ENCODE data around the gene STK32A.
"Not testable (repeated sequence)": the region's sequence is repeated elsewhere in the genome, so short reads cannot be mapped to it uniquely, and the experiment has no call there.

STK32A gene

DNA sequence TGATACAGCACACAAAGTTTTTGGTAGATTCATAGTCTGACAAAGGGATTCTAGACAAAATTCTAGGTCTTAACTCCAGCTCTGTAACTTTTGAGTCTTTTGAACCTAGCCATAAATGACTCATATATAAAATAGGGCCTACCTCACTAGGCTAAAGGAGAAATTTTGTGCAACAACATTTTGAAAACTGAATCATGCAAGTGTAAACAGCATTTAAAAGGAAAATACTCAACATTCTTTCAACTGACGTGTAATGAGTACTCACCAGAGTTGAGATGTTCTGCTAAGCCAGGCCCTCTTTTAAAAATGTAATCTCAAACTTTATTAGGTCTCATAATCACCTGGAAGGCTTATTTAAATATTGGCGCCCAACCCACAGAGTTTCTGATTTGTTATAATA, 113.2 kb downstream of the STK32A start:
- no peak for DNase-seq

DNA sequence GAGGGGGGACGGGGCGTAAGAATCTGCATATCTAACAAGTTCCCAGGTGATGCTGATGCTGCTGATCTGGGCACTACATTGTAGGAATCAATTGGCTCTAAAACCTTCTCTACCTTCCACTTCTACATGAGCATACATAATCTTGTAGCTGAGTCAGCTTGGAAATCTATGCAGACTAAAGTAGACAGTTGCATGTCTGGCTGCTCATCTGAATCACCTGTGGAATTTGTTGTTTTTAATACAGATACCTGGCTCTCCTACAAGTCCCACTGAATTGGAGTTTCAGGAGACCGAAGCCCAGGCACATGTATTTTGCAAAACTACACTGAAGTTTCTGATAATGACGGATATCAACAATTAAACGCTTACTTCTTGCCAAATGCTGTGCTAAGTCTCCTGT, 113.6 kb downstream of the STK32A start:
- no peak for DNase-seq

DNA sequence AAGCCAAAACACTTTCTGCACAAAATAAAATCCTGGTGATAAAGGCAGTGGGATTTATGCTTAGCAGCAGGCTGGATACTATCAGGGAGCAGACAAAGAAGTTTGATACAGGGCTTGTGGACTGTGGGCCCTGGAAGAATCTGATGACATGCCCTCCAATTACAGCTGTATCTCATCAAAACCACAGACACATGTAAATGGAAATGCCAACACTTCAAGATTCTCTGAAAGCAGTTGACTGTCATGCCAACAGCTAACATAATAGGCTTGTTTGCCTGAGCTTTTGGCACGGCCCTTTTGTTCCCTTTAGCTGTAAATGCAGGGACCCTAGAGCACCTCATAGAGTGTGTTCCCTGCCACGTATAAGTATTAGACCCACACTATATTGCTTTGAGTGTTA, 114.4 kb downstream of the STK32A start:
- no peak for DNase-seq

DNA sequence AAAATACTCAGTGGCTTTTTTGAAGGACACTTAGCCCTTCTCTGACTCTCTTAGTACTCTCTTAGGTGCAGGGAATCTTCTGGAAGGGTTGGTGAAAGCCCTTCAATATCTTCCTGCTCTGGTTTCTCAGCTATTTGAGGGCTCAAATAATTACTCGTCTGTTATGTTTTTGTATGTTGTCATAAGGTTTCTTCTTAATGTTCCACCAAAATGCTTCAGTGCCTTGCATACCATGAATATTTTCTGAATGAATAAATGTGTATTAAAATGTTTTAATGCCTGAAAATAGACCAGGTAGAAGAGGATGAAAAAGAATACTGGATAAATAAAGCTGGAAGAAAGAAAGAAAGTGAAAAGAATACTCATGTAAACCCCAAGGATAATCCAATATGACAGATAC, 124.3 kb downstream of the STK32A start:
- DNase-seq: no peak

DNA sequence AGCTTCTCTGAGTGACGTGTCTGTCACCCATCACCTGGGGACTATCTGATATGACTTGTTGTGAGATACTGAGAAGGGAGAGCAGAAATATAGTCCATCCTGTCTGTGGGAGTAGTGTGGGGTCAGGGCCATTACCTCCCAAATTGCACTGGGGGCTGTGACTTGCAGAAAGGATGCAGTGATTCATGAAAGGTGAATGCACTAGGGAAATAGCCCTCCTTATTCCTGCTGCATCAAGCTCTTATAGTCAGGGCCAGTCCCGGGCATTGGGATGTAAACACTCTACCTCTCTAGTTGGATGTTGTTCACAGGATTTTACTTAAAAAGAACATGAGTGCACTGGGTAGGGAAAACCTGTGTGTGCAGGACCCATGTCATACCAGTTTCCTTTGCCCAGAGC, 124.8 kb downstream of the STK32A start:
- DNase-seq: no peak

DNA sequence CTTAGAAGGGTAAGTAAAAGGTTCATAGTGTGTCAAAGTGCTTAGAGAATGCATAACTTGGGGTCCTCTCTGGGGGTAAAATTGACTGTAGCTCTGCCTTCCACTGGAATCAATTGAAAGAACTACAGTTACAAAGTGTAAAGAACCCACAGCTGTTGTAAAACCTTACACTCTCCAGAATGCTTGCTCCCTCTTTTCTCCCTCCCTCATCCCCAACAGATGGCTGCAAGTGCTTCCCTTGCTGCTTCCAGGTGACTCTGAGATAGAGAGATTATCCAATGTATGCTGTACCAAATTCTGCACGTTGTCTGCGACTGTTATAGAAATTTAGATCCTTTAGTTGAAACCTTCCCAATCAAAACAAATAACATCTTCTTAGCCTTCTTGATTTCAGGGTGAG, 126.0 kb downstream of the STK32A start:
- no peak for DNase-seq

DNA sequence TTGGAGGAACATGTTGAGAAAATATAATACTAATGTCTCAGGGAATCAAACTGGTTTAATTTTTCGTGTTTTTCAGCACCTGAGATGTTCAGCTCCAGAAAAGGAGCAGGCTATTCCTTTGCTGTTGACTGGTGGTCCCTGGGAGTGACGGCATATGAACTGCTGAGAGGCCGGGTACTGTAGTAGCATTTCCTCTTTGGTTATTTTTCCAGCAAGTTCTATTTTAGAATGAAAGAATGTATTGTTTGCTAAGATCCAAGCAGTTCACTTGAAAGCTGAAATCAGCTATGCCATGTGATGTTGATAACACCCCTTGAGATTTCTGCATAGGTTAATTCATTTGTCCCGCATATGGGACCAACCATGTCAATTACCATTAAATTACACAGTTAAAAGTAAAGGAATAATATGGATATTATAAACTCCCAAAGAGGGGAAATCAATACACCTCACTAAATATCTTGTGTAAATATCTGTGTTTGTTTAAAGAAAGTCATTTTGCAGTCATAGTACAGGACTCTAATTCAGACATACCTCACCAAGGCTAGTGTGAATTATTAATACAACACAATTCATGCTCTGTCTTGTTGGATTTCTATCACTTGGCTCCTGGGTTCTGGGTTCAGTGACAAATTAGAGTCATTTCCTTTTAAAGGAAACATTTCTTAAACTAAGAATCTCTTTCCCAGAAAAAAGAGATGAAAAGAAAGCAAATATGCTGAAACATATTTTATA, 126.8 kb downstream of the STK32A start:
- no peak for DNase-seq

DNA sequence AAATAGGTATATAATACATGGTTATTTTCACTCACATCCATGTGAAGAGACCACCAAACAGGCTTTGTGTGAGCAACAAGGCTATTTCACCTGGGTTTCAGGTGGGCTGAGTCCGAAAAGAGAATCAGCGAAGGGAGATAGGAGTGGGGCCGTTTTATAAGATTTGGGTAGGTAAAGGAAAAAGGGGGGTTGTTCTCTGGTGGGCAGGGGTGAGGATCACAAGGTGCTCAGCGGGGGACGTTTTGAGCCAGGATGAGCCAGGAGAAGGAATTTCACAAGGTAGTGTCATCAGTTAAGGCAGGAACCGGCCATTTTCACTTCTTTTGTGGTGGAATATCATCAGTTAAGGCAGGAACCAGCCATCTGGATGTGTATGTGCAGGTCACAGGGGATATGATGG, 132.6 kb downstream of the STK32A start:
- DNase-seq: not testable (repeated sequence)

DNA sequence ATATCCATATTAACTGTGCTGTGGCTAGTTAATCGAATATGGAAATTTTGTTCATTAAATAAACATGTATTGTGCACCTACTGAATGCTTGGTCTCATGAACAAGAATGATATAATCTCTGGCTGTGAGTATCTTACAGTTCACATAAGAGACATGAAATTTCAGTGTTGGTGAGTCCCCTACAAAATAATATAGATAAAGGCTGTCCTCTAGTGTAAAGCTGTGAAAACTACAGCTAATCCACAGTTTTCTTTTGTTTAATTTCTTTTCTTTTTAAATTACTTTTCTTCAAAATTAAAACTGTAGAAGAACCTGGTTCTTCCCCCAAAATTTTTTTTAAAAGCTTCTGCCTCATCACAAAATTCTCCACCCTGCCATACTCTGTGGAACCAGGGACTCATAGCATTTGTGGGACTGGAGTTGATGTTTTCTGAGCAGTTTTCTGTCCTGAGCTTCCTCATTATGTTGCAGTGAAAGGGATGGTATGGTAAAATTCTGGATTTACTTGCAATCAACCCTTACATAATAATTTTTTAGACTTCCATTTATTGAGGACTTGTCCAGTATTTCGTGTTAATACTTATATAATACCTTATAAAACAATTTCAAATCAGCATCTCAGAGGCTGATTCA, 135.0 kb downstream of the STK32A start:
- peak in 1 of 3 donors; percentile 29 for DNase-seq

DNA sequence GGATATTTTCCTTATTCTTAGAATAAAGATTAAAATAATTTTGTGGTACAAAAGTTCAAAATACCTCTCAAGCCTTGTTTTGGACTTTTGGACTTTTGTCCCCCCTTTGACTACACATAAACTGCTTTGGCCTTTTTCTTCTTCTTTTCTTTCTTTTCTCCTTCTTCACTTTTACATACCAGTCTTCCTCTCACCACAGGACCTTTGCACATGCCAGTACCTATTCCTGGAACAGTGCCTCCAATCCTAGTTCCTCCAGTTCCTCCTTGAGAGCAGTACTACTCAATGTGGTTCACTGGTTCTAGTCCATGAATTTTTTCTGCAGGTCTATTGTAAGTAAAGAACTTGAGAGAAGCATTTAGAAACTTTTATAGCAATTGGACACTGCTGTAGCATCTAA, 136.5 kb downstream of the STK32A start:
- DNase-seq: no peak

DNA sequence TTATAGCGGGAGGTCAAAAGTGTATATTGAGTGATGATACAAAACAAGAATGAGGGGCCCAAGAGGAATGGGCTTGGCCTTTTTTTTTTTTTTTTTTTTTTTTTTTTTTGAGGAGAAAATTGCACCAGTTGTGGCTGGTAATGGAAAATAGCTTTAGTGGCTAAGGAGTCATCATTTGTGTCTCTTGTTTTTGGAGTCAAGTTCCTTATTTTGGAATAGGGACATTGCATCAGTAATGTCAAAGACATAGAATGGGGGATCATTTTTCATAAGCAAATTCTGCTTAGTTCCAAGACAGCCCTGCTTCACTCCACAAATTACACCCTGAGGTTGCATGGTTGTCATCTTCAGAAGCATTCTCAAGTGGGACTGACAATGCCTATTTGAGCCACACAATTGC, 137.4 kb downstream of the STK32A start:
- DNase-seq: peak in 2 of 3 donors; percentile 43 to 49

DNA sequence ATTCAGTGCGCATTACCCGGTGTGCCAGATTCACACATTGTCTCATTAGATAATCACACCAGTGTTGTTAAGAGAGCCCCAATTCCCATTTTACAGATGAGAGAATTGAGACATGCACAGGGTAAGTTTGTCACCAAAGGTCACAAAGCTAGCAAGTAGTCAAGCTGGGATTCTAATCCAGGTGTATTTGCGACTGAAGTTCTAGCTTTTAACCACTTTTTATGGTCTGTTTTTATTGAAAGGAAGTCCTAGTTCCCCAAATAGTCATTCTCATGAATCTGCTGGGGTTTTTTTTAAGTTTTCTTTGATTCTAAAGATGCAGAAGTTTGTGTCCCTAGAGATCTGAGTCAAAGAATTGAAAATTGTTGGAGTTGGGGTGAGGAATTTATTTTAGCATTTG, 138.5 kb downstream of the STK32A start:
- peak in 1 of 3 donors; percentile 26 for DNase-seq

DNA sequence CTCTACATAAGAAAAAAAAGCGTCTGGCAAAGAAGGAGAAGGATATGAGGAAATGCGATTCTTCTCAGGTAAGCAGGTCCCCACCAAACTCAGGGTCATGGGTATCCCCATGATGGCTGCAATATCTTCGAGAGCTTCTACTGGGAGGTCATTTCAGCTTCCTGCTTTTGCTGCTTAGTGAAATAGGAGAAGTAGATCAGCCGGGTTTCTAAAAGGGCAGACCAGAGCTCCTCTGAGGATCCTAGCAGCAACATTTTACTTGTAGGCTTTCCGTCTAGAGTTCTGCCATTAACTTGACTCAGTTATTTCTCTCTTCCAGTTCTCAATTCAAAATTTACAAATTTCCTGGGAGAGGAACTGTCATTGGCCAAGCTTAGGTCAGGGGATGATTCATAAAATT, 140.3 kb downstream of the STK32A start:
- DNase-seq: peak; percentile 35 to 48 (median 44)

DNA sequence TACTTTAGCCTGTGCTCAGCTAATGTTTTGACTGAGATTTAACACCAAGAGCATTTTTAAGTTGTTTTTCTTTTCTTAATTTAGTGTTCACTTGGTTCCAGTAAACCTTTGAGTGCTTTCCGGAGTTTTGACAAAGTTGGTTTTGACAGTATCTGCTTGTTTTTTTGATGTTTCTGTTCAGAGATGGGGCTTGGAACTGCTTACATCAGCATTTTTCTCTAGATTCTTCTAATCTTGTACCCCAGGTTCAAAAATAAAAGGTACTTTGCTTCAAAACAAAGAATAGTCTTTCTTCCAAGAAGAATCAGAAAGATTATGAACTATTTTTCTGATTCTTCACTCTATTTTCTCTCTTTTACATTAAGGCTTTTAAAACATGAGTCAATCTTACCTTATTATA, 142.9 kb downstream of the STK32A start:
- no peak for DNase-seq

DNA sequence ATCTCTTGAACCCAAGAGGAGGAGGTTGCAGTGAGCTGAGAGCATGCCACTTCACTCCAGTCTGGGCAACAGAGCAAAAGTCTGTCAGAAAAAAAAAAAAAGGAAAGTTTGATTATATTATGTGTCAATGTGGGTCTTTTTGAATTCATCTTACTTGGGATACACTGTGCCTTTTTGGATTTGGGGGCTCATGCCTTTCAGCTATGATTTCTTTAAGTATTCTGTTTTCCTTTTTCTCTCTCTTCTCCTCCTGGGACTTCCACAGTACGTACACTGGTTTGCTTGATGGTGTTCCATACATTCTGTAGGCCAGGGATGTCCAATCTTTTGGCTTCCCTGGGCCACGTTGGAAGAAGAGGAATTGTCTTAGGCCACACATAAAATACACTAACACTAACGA, 146.7 kb downstream of the STK32A start:
- no peak for DNase-seq

DNA sequence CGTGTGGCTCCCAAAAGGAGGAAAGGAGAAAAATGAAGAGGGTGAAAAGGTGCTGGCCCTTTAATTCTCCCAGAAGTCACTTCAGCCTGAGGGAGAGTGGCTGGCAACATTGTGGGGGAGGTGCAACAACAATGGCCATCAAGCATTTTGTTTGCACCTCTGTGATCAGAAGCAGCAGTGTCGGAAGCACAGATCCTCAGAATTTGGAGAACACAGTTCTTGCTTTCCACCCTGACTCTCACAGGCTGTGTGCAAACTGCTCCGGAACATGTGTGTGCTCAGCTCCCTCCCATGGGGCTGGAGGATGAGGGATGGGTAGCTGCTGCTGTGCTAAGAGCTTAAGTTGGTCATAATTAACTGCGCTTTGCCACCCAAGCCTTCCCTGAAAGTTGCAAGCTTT, 147.9 kb downstream of the STK32A start:
- no peak for DNase-seq

DNA sequence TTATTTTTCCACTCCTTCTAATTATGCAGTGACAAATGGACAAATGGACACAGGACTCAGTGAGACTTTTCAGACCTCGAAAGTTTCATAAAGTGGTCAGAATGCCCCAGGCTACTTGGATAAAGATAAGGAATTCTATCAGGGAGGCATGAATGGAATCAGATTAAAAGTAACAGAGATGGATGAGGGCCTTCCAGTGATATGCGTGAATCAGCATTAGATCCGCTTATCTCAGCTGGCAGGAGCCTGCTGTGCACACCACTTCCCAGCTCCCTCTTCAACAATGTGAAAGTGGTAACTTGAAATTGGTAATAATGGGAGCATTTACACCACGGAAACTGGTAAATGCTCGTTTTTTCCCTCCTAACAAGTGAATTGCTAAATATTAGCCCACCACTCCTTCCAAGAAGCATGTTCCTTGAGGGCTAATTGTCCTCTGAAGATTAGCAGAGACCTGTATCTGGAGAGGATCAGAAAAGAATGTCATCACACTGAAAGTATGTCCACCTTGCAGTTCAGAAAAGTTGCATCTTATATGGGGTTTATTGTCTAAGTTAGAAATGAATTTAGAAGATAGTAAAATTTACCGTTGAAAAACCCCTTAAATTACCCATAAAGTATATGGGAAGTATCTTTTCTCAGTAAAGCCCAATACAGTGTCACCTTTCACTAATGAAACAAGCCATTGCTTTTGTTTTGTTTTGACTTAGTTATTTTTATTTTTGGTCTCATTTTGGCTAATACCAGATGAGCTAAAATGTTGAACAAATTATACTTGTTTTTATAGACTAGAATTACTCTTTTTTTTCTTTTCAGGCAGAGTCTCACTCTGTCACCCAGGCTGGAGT, 149.7 kb downstream of the STK32A start:
- no peak for DNase-seq

DNA sequence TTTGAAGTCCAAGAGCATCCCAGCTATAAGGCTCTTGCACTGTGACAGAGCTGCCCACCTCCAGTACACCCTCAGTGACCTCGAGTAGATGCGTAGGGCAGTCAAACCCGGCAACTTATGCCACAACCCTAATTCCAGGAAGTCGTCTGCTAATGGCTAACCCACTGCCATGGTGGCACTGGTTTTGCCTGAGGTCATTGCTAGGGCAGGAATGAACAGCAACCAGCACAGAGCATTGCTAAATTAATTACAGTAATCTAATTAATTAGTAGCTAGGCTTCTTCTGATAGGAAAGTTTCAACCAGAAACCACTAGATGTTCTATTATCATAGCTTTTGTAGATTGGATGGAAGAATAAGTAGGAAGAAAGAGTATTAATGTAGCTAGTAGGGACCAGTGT, 152.3 kb downstream of the STK32A start:
- no peak for DNase-seq

DNA sequence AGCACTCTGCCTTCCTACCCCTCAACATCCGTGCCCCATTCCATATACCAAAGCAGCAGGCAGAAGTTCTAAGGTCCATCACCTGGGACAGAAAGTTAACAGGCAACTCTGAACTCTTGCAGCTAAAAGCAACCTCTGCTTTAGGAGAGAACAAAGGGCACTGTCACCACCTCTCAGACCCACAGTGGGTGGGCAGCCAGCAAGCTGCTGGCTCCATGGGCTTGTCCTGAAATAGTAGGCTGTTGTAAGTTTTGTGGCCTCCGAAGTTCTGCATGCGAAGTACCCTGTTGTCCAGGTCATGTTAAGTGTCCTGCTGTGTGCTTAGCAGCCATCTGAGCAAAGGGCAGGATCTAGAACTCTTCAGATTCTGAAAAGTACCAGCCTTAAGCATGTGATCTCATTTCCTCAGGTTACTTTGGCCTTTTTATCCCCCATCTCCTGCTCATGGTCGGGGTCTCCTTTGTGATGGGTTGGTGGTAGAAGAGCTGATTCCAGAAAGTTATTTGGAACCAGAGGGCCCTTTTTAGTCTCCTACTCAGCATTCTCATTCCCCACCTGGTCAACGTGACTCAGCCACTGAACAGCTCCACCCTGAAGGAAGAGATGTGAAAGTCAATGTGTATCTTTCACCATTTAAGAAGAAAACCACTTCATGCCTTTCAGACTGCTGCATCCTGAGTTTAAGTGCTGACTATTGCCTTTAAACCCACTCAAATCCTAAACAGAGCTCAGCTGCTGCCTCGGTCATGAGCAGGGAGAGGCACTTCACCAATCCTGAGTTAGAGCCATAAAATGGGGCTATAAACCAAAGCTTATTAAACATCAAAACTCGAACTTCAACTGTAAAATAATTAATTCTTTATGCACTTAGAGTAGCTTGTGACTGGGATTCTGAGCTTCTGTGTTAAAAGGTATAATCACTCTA, 153.6 kb downstream of the STK32A start:
- no peak for DNase-seq

DNA sequence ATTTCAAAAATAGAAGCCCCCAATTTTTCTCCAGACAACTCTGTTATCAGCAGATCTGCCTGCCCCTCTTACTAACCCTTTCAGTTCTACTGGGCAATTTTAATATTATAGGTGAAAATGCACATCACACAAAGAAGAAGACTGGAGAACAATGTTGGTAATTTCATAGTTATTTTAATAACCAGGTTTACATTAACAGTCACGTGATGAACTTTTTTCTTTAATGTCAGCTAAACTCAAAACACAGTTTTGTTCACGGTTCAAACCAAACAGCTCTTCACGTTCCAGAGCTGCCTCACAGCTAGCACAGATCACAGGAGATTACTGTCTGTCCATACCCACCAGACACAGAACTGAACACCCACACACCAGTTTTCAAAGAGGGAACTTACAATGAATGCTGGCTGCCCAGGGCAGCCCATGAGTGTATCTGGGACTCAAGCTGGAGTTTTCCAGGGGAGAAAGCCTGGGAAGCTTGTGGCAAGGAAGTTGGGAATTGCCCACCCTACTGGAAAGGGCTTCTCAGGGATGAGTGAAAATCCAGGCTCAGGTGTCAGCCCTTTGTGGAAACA, 155.9 kb downstream of the STK32A start:
- peak; percentile 55 to 59 (median 58) for DNase-seq

DNA sequence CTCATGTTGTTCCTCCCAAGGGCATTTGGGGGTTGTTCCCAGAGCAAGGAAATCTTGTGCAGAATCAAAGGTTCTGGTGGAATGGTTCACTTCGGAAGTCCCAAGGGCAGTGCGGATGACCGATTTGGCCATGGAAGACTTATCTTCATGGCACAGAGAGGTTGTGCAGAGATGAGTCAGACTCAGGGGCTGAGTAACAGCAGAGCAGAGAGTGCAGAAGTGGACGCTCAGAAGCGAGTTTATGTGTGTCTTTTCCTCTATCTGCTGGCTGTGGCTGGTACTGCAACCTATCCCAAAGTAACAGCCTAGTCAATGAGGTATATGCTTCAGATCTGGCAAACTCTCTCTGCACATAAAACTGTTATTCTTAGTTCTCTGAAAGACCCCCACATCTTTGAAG, 157.0 kb downstream of the STK32A start:
- DNase-seq: peak; percentile 75 to 84 (median 83)

Measured in suppressor macrophage treated with lipopolysaccharide for 1 hour (primary cell).